ENCODE data around the gene LPP.

DNA sequence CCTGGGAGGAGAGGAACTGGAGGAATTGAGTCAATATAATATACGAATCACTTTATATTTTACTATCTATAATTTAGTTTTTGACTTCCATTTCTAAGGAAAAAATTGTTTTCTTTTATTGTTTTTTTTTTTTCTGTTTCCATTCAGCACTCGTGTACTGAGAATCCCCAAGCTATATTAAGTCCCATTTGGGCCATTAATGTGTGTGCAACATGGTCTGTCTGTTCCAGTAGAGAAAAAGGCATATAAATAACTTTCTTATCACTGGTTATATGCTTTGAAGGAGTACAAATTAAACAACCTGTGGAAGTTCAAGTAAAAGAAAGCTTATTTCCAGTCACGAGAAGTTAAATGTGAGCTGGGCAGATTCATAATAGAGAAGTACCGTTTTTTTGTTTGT lies 518.9 kb downstream of the LPP start:
- TF ChIP-seq POLR2A (IDR thresholded peaks at IDR 0.05; ENCODE audit: low read depth, low read length) (no peak), POLR2AphosphoS5 (IDR thresholded peaks at IDR 0.05; ENCODE audit: low read depth, low read length) (no peak)
